C4-2B (cell line): ENCODE results near the gene RAD51C.

Experiments used
- CTCF ChIP-seq: fragments of 450-650 bp; conservative IDR thresholded peaks from 2 replicates; pipeline ENCODE4 v1.5.1; 2017; ENCODE audit warnings: mild to moderate bottlenecking
- ZFX ChIP-seq: fragments of 450-650 bp; IDR thresholded peaks from 2 replicates; pipeline ENCODE4 v1.6.1; 2017

- TF ChIP-seq CTCF, result no peak
- no peak for TF ChIP-seq ZFX
Observed at GRCh38 chr17:58763263-58763662, 70.9 kb downstream of the RAD51C start.
